Gastroesophageal sphincter (tissue), 3 donors: ENCODE measurements around the gene PILRB.
"Not testable (repeated sequence)": the region's sequence is repeated elsewhere in the genome, so short reads cannot be mapped to it uniquely, and the experiment has no call there.

ENCODE experiments used
- CTCF ChIP-seq, 4 experiments: fragments of 200-600 bp in 2 of 4; fragments of 450-650 bp in 2 of 4; sonication (generic) in 1 of 4; IDR thresholded peaks; one replicate each; pipeline ENCODE4 v1.5.1; 2017 to 2019; ENCODE audit warnings: antibody characterized with exemption in 4 of 4, mild to moderate bottlenecking in 2 of 4, moderate library complexity in 2 of 4
- POLR2AphosphoS5 ChIP-seq: sonication (generic); formaldehyde crosslinking; IDR thresholded peaks from one replicate; pipeline ENCODE4 v1.6.1; 2017; ENCODE audit warnings: antibody characterized with exemption

GRCh38 chr7:100338083-100338696, 19.7 kb upstream of the PILRB start:
- not testable (repeated sequence) for TF ChIP-seq CTCF (IDR thresholded peaks at IDR 0.05); POLR2AphosphoS5
